Liver (tissue), 9 donors: Measurements from ENCODE around the gene ZNF518B. TPM values are rescaled to one million over a fixed set of nuclear protein-coding genes. Genes with fewer than 3 reads are reported as not detected.

Experiments
- DNase-seq: peaks from one replicate; pipeline ENCODE4 v3.0.0-alpha.2; 2017; ENCODE audit warnings: low spot score
- H3K27ac ChIP-seq, 2 donors: one replicate each; pipeline ENCODE4 v1.7.0; 2013; ENCODE audit warnings: inconsistent platforms in 2 of 2, low read length in 2 of 2, control low read depth in 1 of 2, low read depth in 1 of 2, mild to moderate bottlenecking in 1 of 2
- H3K27me3 ChIP-seq, 4 donors: one replicate each; pipeline versions ENCODE4 v1.6.1 to v1.7.0; 2013; ENCODE audit warnings: low read length in 3 of 4, inconsistent platforms in 1 of 4, mild to moderate bottlenecking in 1 of 4, moderate library complexity in 1 of 4; ENCODE audit not compliant: control insufficient read depth in 4 of 4, insufficient read depth in 4 of 4
- H3K36me3 ChIP-seq, 4 donors: one replicate each; pipeline versions ENCODE4 v1.6.1 to v1.7.0; 2013; ENCODE audit warnings: low read length in 3 of 4, mild to moderate bottlenecking in 3 of 4, low read depth in 1 of 4, moderate library complexity in 1 of 4; ENCODE audit not compliant: control insufficient read depth in 4 of 4, insufficient read depth in 3 of 4
- H3K4me1 ChIP-seq, 4 donors: one replicate each; pipeline versions ENCODE4 v1.6.1 to v1.7.0; 2013; ENCODE audit warnings: low read length in 3 of 4, mild to moderate bottlenecking in 3 of 4, moderate library complexity in 1 of 4; ENCODE audit not compliant: control insufficient read depth in 4 of 4, insufficient read depth in 4 of 4
- H3K4me3 ChIP-seq, 3 donors: one replicate each; pipeline versions ENCODE4 v1.6.1 to v1.7.0; 2013; ENCODE audit warnings: low read length in 3 of 3, control low read depth in 1 of 3, low read depth in 1 of 3, mild to moderate bottlenecking in 1 of 3
- H3K9ac ChIP-seq, 2 donors: one replicate each; pipeline ENCODE4 v1.7.0; 2013; ENCODE audit warnings: low read length in 2 of 2, mild to moderate bottlenecking in 2 of 2, moderate library complexity in 2 of 2, control low read depth in 1 of 2, low read depth in 1 of 2
- H3K9me3 ChIP-seq, 4 donors: one replicate each; pipeline versions ENCODE4 v1.6.1 to v1.7.0; 2013; ENCODE audit warnings: low read length in 3 of 4; ENCODE audit not compliant: control insufficient read depth in 4 of 4
- CTCF ChIP-seq: fragments of 150-350 bp; IDR thresholded peaks from 2 replicates; pipeline ENCODE4 v1.5.1; 2017; ENCODE audit warnings: improper control_type of control experiment, low read depth, low read length; ENCODE audit not compliant: missing input control
- EGR1 ChIP-seq, 2 donors: IDR thresholded peaks; 2 replicates each; pipeline ENCODE4 v1.6.1; 2016 to 2018; ENCODE audit warnings: antibody characterized with exemption in 2 of 2, low read depth in 2 of 2
- GABPA ChIP-seq, 2 donors: IDR thresholded peaks in 1 of 2; conservative IDR thresholded peaks in 1 of 2; 2 replicates each; pipeline ENCODE4 v1.6.1; 2016; ENCODE audit warnings: antibody characterized with exemption in 2 of 2, mild to moderate bottlenecking in 1 of 2, moderate library complexity in 1 of 2
- HNF4A ChIP-seq, 2 donors: conservative IDR thresholded peaks; 2 replicates each; pipeline ENCODE4 v1.6.1; 2016; ENCODE audit warnings: antibody characterized with exemption in 2 of 2, mild to moderate bottlenecking in 2 of 2
- NR2F2 ChIP-seq: IDR thresholded peaks from 2 replicates; pipeline ENCODE4 v1.6.1; 2016; ENCODE audit warnings: antibody characterized with exemption
- RAD21 ChIP-seq, 2 donors: IDR thresholded peaks; 2 replicates each; pipeline ENCODE4 v1.6.1; 2016; ENCODE audit warnings: antibody characterized with exemption in 2 of 2, mild to moderate bottlenecking in 2 of 2
- TAF1 ChIP-seq: conservative IDR thresholded peaks from 2 replicates; pipeline ENCODE4 v1.6.1; 2016; ENCODE audit warnings: antibody characterized with exemption, mild to moderate bottlenecking
- YY1 ChIP-seq: IDR thresholded peaks from 2 replicates; pipeline ENCODE4 v1.6.1; 2016; ENCODE audit warnings: antibody characterized with exemption, mild to moderate bottlenecking
- WGBS: extraction: QIAGEN DNeasy Blood & Tissue Kit; methylation state at CpG from one replicate; pipeline ENCODE4 v1.1.7; 2013; 5-methylcytosine and 5-hydroxymethylcytosine counted together
- polyA plus RNA-seq, 2 donors: library from polyadenylated mRNA; stranded (reverse) in 1 of 2; unstranded in 1 of 2; fragments of 200-250 nt in 1 of 2; fragments of >200 nt in 1 of 2; fragmentation: Nextera tagmentation in 1 of 2; extraction: Ambion mirVana in 1 of 2; gene quantifications; one replicate each; pipeline versions ENCODE4 v1.2.1 to v1.2.3, GENCODE V29; 2013 to 2015
- total RNA-seq, 2 donors: library from RNA; depleted of rRNA; stranded (reverse); fragments of >200 nt; gene quantifications; one replicate each; pipeline ENCODE4 v1.2.3, GENCODE V29; 2014
- TF ChIP-seq, protein P1 (sequence below): IDR thresholded peaks from 2 replicates; pipeline ENCODE4 v1.6.1; 2016; ENCODE audit warnings: antibody characterized with exemption
- TF ChIP-seq, protein P2 (sequence below): IDR thresholded peaks from 2 replicates; pipeline ENCODE4 v1.6.1; 2016; ENCODE audit warnings: antibody characterized with exemption
- donor health status: healthy.
- donor health status: healthy.
- donor health status: healthy.
- donor health status: healthy.
- donor health status: healthy.

The ZNF518B gene
- total and polyA plus RNA-seq, 4 donors = 1.4 to 15.0 (median 6.9) TPM

GRCh38 chr4:10461091-10461849 lies 4.0 kb upstream of the ZNF518B start:
- Histone ChIP-seq H3K36me3 (no peaks in the 10 kb centered on the region), H3K4me1 (peaks cover 2 to 16% (median 9%) of the 10 kb centered on the region in 4 donors), H3K27ac (no peak overlapping the region), H3K27me3 (peaks cover 2 to 11% (median 4%) of the 10 kb centered on the region in 4 donors), H3K9me3 (peaks cover 0 to 12% (median 3%) of the 10 kb centered on the region in 4 donors), H3K9ac (no peak overlapping the region), H3K4me3 (peak overlapping the region in 2 of 3 donors; percentile 34 to 38)
- 10% methylated on average over 72 of the region's 72 CpGs for WGBS
- DNase-seq = peak; percentile 82
- TF ChIP-seq CTCF (peak; percentile 82), NR2F2 (no peak), RAD21 (IDR thresholded peaks at IDR 0.05) (peak; percentile 12 to 62), TAF1 (no peak), GABPA (IDR thresholded peaks at IDR 0.05 in 1 of 2, conservative IDR thresholded peaks at IDR 0.05 in 1 of 2) (no peak)
- TF ChIP-seq, protein P1, sequence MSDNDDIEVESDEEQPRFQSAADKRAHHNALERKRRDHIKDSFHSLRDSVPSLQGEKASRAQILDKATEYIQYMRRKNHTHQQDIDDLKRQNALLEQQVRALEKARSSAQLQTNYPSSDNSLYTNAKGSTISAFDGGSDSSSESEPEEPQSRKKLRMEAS = no peak

- Histone ChIP-seq H3K4me3 (no peak overlapping the region), H3K27me3 (peaks cover 2 to 11% (median 4%) of the 10 kb centered on the region in 4 donors), H3K4me1 (peaks cover 2 to 17% (median 9%) of the 10 kb centered on the region in 4 donors), H3K36me3 (no peaks in the 10 kb centered on the region), H3K9me3 (peaks cover 0 to 12% (median 3%) of the 10 kb centered on the region in 4 donors), H3K27ac (no peak overlapping the region), H3K9ac (no peak overlapping the region)
- TF ChIP-seq YY1 = no peak
- TF ChIP-seq, protein P2, sequence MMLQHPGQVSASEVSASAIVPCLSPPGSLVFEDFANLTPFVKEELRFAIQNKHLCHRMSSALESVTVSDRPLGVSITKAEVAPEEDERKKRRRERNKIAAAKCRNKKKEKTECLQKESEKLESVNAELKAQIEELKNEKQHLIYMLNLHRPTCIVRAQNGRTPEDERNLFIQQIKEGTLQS = no peak
- no peak for TF ChIP-seq CTCF
- no peak for TF ChIP-seq EGR1 (IDR thresholded peaks at IDR 0.05; ENCODE audit: low read depth in 2 of 2)
- TF ChIP-seq HNF4A (conservative IDR thresholded peaks at IDR 0.05) = no peak
- TF ChIP-seq, protein P1 = no peak
- 79% methylated on average over 11 of the region's 11 CpGs for WGBS
- no peak for DNase-seq
Observed at GRCh38 chr4:10460313-10461047, 3.3 kb upstream of the ZNF518B start.
